ENCODE data around the gene ANKRD33B. TPM values are rescaled to one million over a fixed set of nuclear protein-coding genes. Genes with fewer than 3 reads are reported as not detected.

Gene ANKRD33B
- total and polyA plus RNA-seq, 2 of the 13 experiments (the other 11 are each of a cell fraction or from before 2014, with no cell fraction given), result 0.02 TPM; not detected in 1

DNA sequence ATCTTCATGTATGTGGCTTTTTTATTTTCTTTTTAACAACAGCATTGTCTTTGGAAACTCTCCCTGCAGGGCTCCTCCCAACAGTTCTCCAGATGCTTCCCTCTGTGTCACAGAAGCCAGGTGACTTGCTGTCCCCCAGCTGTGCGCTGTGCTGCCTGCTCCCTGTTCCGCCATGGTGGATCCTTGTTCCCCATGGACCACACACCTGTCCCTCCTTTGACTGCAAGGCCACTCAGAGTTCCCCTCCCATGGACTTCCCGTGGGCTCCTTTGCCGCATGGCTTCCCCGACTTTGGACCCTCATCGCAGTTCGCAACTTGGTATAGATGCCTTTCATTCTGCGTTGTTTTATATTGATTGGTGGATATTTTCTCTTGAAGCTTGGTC lies 18.6 kb downstream of the ANKRD33B start:
- POLR2A ChIA-PET, result no interaction called here

More for the DNA sequence above, 18.6 kb downstream of the ANKRD33B start:
- H3K9me3 ChIP-seq (ENCODE audit: low read length), result no peaks in the 10 kb centered on the region
- H2AFZ ChIP-seq (ENCODE audit: low read length), result no peak overlapping the region
- no peak overlapping the region for H3K4me2 ChIP-seq (ENCODE audit: low read depth, low read length)
- H4K20me1 ChIP-seq (ENCODE audit: insufficient read depth, low read length), result no peaks in the 10 kb centered on the region
- H3K36me3 ChIP-seq (replicated peaks in 1 of 2; ENCODE audit: control insufficient read depth in 1 of 2, insufficient read depth in 2 of 2, low read length in 2 of 2), result no peaks in the 10 kb centered on the region
- H3K9ac ChIP-seq (ENCODE audit: insufficient read depth, low read depth, low read length), result no peak overlapping the region
- no peak for FAIRE-seq
- no peak for DNase-seq (ENCODE audit: low spot score)
- in situ Hi-C loops (cut with HindIII; ENCODE audit: extremely low pct_ligation_motif_present, low pct_unique_long_range_greater_than_20kb), result no loop called here
- H3K4me3 ChIP-seq (replicated peaks in 1 of 3; ENCODE audit: insufficient read depth in 1 of 3, low read depth in 2 of 3, low read length in 3 of 3), result no peak overlapping the region
- BruUV-seq (replicated peaks), result no TSS peak
- no peak for TF ChIP-seq RBM39 (IDR thresholded peaks at IDR 0.05; ENCODE audit: low read depth, low read length, poor library complexity, severe bottlenecking)
- TF ChIP-seq, protein P1, sequence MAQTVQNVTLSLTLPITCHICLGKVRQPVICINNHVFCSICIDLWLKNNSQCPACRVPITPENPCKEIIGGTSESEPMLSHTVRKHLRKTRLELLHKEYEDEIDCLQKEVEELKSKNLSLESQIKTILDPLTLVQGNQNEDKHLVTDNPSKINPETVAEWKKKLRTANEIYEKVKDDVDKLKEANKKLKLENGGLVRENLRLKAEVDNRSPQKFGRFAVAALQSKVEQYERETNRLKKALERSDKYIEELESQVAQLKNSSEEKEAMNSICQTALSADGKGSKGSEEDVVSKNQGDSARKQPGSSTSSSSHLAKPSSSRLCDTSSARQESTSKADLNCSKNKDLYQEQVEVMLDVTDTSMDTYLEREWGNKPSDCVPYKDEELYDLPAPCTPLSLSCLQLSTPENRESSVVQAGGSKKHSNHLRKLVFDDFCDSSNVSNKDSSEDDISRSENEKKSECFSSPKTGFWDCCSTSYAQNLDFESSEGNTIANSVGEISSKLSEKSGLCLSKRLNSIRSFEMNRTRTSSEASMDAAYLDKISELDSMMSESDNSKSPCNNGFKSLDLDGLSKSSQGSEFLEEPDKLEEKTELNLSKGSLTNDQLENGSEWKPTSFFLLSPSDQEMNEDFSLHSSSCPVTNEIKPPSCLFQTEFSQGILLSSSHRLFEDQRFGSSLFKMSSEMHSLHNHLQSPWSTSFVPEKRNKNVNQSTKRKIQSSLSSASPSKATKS (CRISPR knock-in tag; IDR thresholded peaks at IDR 0.05), result no peak
- TF ChIP-seq PAX8 (CRISPR knock-in tag; IDR thresholded peaks at IDR 0.05; ENCODE audit: borderline replicate concordance), result no peak
- TF ChIP-seq, protein P2, sequence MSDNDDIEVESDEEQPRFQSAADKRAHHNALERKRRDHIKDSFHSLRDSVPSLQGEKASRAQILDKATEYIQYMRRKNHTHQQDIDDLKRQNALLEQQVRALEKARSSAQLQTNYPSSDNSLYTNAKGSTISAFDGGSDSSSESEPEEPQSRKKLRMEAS (IDR thresholded peaks at IDR 0.05), result no peak
- no peak for TF ChIP-seq ZNF737 (CRISPR knock-in tag; IDR thresholded peaks at IDR 0.05; ENCODE audit: borderline replicate concordance)
- TF ChIP-seq HNRNPL (IDR thresholded peaks at IDR 0.05; ENCODE audit: low read depth, low read length), result no peak
- no peak for TF ChIP-seq GFI1 (CRISPR knock-in tag; IDR thresholded peaks at IDR 0.05; ENCODE audit: borderline replicate concordance)
- no peak for TF ChIP-seq ISL2 (CRISPR knock-in tag; IDR thresholded peaks at IDR 0.05)
- TF ChIP-seq POLR2AphosphoS5 (IDR thresholded peaks at IDR 0.05; ENCODE audit: low read depth, low read length), result no peak
- TF ChIP-seq ZNF549 (CRISPR knock-in tag; IDR thresholded peaks at IDR 0.05), result no peak
- TF ChIP-seq SNAPC2 (CRISPR knock-in tag; IDR thresholded peaks at IDR 0.05), result no peak
- TF ChIP-seq FOXA3 (CRISPR knock-in tag; IDR thresholded peaks at IDR 0.05), result no peak
- TF ChIP-seq ZFP37 (CRISPR knock-in tag; IDR thresholded peaks at IDR 0.05; ENCODE audit: borderline replicate concordance), result no peak
- no peak overlapping the region for H3K27ac ChIP-seq (ENCODE audit: extremely low read length, insufficient read depth, low read length)
- H3K4me1 ChIP-seq (ENCODE audit: insufficient read depth, low read length), result no peaks in the 10 kb centered on the region
- CTCF ChIA-PET (ENCODE audit: low intra/inter-chr PET ratio, low total read pairs), result no interaction called here
- ATAC-seq, result no peak
- WGBS (ENCODE audit: low lambda C conversion rate), result 81% methylated on average over 8 of the region's 8 CpGs
- intact Hi-C loops (cut with micrococcal nuclease; ENCODE audit: unreplicated experiment), result no loop called here
- no peaks in the 10 kb centered on the region for H3K79me2 ChIP-seq (ENCODE audit: insufficient read depth, low read length)
- H3K27me3 ChIP-seq (ENCODE audit: control insufficient read depth in 1 of 2, insufficient read depth in 2 of 2, low read length in 2 of 2), result peaks cover 0 to 1% of the 10 kb centered on the region in 2 experiments; a peak in 1 of 5 replicates
